RPMI7951 (cell line): ENCODE measurements around the gene EFCAB6. TPM values are rescaled to one million over a fixed set of nuclear protein-coding genes. Genes with fewer than 3 reads are reported as not detected.

Experiments used
- DNase-seq: peaks from one replicate; pipeline ENCODE4 v3.0.0-alpha.2; 2012; ENCODE audit warnings: low read depth
- total RNA-seq: library from RNA; depleted of rRNA; stranded (reverse); fragments of >200 nt; shearing (Covaris generic); gene quantifications from 2 replicates; pipeline ENCODE4 v1.2.3, GENCODE V29; 2014; rRNA removed

Gene EFCAB6
- total RNA-seq, 1 experiment from 2014 or later, result 0.48 TPM

DNA sequence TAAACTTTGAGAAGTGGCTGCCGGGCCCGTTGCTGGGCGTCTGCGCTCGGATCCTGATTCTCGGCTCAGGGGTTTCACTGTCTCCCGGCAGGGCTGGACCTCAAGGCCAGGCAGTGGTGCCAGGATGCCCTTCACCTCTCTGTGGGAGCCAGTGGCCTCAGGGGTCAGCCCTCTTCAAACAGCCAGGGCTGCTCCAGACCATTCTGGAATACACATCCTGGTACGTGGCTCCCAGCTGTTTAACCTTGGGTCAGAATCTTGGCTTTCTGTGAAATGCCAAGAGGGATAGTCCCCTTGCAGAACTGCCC, 329.8 kb downstream of the EFCAB6 start:
- no peak for DNase-seq

DNA sequence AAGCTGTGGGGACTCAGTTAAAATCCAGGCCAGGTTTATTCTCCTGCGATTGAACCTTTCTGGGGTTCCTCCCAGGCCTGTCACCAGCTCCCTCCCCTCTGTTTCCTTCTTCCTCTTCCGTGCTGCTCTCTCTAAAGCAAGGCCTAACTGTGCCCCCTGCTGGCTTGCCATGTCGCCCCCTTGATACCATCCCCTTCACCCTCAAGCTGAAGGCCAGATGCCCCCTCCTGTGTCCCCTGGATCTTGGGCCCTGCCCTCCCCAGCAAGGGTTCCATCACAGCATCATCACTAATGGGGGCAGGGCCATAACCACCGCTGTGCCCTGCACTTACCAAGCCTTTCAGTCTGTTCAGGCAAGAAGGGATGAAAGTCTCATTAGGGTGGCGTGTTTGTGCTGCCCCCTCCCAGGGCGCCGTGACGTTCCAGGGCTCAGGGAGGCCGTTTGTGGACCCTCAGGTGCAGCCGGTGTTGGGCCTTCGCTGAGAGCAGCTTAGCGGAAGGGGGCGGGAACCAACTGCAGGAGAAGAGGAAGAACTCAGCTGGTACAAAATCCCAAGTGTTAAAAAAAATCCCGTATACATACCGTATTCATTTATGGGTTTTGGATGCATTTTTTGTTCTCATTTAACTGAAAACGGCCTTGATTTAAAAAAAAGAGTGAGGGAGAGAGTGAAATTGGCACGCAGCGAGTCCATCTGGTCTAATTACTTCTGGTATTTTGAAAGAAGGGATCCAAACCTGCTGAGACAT, 330.4 kb downstream of the EFCAB6 start:
- no peak for DNase-seq

DNA sequence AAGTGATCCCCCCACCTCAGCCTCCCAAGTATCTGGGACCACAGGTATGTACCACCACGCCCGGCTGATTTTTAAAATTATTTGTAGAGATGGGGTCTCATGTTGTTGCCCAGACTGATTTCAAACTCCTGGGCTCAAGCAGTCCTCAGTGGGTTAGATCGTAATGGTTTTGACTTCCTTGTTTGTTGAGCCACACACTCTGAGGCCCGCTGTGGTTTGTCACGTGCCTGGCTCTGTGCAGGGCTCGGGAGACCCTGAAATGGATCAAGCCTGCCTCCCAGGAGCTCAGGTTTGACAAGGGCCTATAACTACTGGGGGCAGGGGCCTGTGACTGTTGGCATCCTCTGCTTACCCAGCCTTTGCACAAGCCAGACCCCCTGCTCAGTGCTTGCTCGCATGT, 332.1 kb downstream of the EFCAB6 start:
- DNase-seq, result no peak

DNA sequence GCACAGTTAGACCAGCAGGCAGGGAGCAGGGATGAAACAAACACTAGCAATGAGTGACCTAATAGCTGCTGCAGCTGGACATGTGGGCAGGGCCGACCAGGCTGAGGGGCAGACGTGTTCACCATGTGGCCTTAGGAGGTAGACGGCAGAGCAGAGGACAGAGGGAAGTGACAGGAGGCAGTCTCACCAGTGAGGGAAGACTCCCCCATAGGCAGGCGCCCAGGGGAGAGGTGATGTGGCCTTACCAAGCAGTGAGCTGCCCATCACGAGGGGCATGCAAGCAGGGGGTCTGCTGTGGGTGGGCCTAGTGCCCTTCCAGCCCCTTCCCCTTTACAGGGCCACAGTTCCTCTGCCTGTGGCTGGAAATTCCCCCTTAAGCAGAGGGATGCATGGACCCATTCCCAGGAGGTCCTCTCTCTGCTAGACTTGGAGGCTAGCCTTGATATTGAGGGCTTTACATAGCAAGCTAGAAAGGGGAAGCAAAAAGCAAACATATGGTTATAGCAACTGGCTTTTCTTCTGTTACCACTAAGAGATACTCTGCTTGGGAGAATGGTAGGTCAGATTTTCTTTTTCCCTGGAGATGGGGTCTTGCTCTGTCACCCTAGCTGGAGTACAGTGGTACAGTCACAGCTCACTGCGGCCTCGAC, 332.7 kb downstream of the EFCAB6 start:
- DNase-seq, result no peak

Other genes starting within 250 kb of the EFCAB6 start
- gene SULT4A1, start 50.2 kb upstream of the EFCAB6 start, total RNA-seq, result not detected in 2 replicates
- not detected in 2 replicates for gene PNPLA5, start 79.7 kb upstream of the EFCAB6 start, total RNA-seq
- gene PNPLA3, start 111.5 kb upstream of the EFCAB6 start, total RNA-seq, result 7.5 and 7.6 TPM in 2 replicates
- gene SAMM50, start 143.1 kb upstream of the EFCAB6 start, total RNA-seq, result 45.6 and 45.9 TPM in 2 replicates
- 72.8 and 82.9 TPM in 2 replicates for gene PARVB, start 212.0 kb upstream of the EFCAB6 start, total RNA-seq